Lower lobe of right lung (tissue), 2 donors: ENCODE data around the gene RHBG. TPM values are rescaled to one million over a fixed set of nuclear protein-coding genes. Genes with fewer than 3 reads are reported as not detected.
A peak's percentile ranks its signal among the peaks of the same experiment; 100 is the strongest.
"Not testable (repeated sequence)": the region's sequence is repeated elsewhere in the genome, so short reads cannot be mapped to it uniquely, and the experiment has no call there.

Experiments used
- ATAC-seq, 2 donors: fragments of 200-7000 bp; cut with Tn5 transposase; one replicate each; pipeline ENCODE4 v1.9.1; 2020 to 2022; ENCODE audit warnings: mild to moderate bottlenecking in 2 of 2, moderate library complexity in 2 of 2
- DNase-seq: peaks from one replicate; pipeline ENCODE4 v3.0.0-alpha.2; 2020
- H3K27ac ChIP-seq: fragments of 200-600 bp; one replicate; pipeline ENCODE4 v1.8.0; 2022
- H3K27me3 ChIP-seq: fragments of 200-600 bp; one replicate; pipeline ENCODE4 v1.8.0; 2022; ENCODE audit warnings: low read depth
- H3K36me3 ChIP-seq: fragments of 200-600 bp; one replicate; pipeline ENCODE4 v1.8.0; 2022; ENCODE audit warnings: mild to moderate bottlenecking
- H3K4me1 ChIP-seq: fragments of 200-600 bp; one replicate; pipeline ENCODE4 v1.8.0; 2022
- H3K4me3 ChIP-seq: fragments of 200-600 bp; one replicate; pipeline ENCODE4 v1.8.0; 2022; ENCODE audit warnings: mild to moderate bottlenecking
- H3K9me3 ChIP-seq: fragments of 200-600 bp; one replicate; pipeline ENCODE4 v1.8.0; 2022
- intact Hi-C: fragments of 100-400 bp; cut with DNase I; formaldehyde crosslinking; loops from one replicate; pipeline ENCODE4 v1.11.0; 2022
- total RNA-seq: library from RNA; stranded (reverse); fragmentation: NEBNext Ultra II Directional; extraction: Animal tissue kit (Norgen Biotek cat#: 25700); gene quantifications from one replicate; pipeline ENCODE4 v1.2.1, GENCODE V29; 2021
- TF ChIP-seq, protein P1 (sequence below): fragments of 200-600 bp; IDR thresholded peaks from one replicate; pipeline ENCODE4 v1.8.0; 2022; ENCODE audit warnings: antibody characterized with exemption, mild to moderate bottlenecking
- donor health status: DM: no; HTN: yes; CAD: no; lungs with severe emphysema.

Gene RHBG
- total RNA-seq, 1 donor from 2014 or later, result not detected

DNA sequence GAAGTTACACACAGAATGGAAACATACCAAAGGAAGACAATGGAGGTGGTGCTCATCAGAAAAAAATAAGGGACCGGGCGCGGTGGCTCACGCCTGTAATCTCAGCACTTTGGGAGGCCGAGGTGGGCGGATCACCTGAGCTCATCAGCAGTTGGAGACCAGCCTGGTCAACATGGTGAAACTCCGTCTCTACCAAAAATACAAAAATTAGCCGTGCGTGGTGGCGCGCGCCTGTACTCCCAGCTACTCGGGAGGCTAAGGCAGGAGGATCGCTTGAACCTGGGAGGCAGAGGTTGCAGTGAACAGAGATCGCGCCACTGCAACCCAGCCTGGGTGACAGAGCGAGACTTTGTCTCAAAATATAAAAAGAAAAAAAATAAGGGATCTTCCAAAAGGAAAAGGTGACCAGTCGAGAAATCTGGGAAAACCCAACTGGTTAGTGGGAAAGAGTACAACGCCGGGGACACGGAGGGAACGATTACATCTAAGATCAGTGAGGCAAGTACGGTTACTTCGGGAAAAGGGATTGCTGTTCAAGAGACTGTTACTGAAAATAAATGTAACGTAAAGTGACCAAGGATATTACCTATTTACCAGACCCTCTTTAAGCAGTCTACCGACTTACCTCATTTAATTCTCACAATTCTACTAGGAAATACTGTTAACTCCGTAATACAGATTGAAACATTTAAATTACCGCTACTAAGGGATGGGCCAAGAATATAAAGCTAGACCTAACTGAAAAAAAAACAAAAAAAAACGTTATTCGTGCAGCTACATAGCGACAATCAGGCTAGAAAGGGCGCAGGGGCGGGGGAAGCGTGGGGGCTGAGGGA, 31.7 kb upstream of the RHBG start:
- peak overlapping the region; percentile 70 for H3K4me3 ChIP-seq
- intact Hi-C loops, result no loop called here
- no peaks in the 10 kb centered on the region for H3K27me3 ChIP-seq
- H3K36me3 ChIP-seq, result peaks cover 36% of the 10 kb centered on the region
- peaks cover 21% of the 10 kb centered on the region for H3K4me1 ChIP-seq
- H3K9me3 ChIP-seq, result no peaks in the 10 kb centered on the region
- ATAC-seq, result peak in 1 of 2 donors; percentile 3
- TF ChIP-seq, protein P1, sequence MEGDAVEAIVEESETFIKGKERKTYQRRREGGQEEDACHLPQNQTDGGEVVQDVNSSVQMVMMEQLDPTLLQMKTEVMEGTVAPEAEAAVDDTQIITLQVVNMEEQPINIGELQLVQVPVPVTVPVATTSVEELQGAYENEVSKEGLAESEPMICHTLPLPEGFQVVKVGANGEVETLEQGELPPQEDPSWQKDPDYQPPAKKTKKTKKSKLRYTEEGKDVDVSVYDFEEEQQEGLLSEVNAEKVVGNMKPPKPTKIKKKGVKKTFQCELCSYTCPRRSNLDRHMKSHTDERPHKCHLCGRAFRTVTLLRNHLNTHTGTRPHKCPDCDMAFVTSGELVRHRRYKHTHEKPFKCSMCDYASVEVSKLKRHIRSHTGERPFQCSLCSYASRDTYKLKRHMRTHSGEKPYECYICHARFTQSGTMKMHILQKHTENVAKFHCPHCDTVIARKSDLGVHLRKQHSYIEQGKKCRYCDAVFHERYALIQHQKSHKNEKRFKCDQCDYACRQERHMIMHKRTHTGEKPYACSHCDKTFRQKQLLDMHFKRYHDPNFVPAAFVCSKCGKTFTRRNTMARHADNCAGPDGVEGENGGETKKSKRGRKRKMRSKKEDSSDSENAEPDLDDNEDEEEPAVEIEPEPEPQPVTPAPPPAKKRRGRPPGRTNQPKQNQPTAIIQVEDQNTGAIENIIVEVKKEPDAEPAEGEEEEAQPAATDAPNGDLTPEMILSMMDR, result no peak
- no peak for DNase-seq
- H3K27ac ChIP-seq, result peak overlapping the region; percentile 54

- Histone ChIP-seq H3K27ac (peak overlapping the region; percentile 54), H3K27me3 (no peaks in the 10 kb centered on the region), H3K4me3 (peak overlapping the region; percentile 70), H3K9me3 (no peaks in the 10 kb centered on the region), H3K4me1 (peaks cover 21% of the 10 kb centered on the region), H3K36me3 (peaks cover 30% of the 10 kb centered on the region)
- ATAC-seq (no peak), DNase-seq (no peak)
- intact Hi-C loops, result no loop called here
- TF ChIP-seq, protein P1, result peak; percentile 7
Measured at GRCh38 chr1:156337888-156338179, 31.2 kb upstream of the RHBG start.

- intact Hi-C loops, result no loop called here
- no peaks in the 10 kb centered on the region for H3K27me3 ChIP-seq
- ATAC-seq, result peak; percentile 98 to 99
Measured at GRCh38 chr1:156338180-156338976, 30.6 kb upstream of the RHBG start, which contains the start of the genes CCT3 and TSACC. TSS of gene CCT3 (minus strand) at chr1:156338292. CDS start at chr1:156338184, 108 bp downstream. TSS of gene TSACC (plus strand) at chr1:156338526. CDS start at chr1:156339758, 1,232 bp downstream.

DNA sequence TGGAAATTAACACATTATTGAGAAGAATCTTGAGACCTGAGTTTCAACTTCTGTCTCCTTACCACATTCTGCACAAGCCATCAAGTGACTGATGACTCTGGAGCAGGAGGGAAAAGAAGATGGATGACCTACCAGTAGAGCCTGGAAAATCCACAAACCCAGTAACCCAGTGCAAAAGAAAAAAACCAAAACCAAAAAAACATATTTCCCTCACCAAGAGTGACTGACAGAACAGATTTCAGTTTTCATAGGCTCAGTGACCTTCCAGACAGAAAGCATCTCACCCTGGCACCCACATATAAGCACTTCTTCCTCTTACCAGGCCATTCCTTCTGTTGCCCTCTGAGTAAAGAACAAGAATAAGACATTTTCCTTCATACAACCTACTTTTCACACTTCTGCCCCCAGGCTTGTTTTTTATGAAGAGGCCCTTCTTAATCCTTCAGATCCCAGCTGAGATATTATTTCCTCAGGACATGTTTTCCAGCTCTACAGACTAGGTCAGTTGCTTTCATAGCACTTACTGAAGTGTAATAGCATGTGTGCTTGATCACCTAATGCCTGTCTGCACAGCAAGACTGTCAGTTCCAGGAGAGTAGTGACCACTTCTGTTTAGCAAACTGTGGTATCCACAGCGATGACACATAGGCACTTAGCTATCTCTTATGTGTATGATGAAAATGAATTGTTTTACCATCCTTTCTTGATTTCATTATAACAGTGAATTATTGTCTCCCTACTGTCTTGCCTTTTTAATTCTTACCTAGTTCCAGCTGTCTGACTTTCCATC, 26.6 kb upstream of the RHBG start:
- intact Hi-C loops, result no loop called here
- Histone ChIP-seq H3K27me3 (peaks cover 7% of the 10 kb centered on the region), H3K4me1 (peaks cover under 1% of the 10 kb centered on the region), H3K27ac (no peak overlapping the region), H3K36me3 (no peaks in the 10 kb centered on the region), H3K9me3 (no peaks in the 10 kb centered on the region), H3K4me3 (no peak overlapping the region)
- no peak for ATAC-seq
- TF ChIP-seq, protein P1, result no peak
- DNase-seq, result no peak

More at GRCh38 chr1:156338180-156338976, 30.6 kb upstream of the RHBG start, which contains the start of the genes CCT3 and TSACC:
- peak within 1 kb of the TSS; percentile 75 for H3K27ac ChIP-seq
- H3K36me3 ChIP-seq, result peaks cover 25% of the 10 kb centered on the region
- DNase-seq, result peak; percentile 98
- H3K4me1 ChIP-seq, result peaks cover 21% of the 10 kb centered on the region
- no peaks in the 10 kb centered on the region for H3K9me3 ChIP-seq
- TF ChIP-seq, protein P1, result no peak
- H3K4me3 ChIP-seq, result peak within 1 kb of the TSS; percentile 70

DNA sequence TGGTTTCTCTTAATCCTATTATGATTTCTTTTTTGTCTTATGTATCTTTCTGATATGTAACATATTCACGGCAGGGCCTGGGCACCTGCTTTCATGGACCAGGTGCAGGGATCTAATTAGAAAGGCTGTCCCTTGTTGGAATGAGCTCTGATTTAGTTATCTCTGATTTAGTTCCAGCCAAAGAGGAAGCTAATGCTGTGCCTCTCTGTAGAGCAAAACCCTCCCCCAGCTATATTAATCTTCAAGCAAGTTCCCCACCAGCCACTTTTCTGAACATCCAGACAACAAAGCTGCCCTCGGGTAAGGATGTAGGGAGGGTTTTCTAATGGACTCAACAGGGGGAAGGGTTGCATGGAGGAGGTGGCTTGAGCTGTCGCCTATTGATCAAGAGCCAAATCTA, 24.6 kb upstream of the RHBG start:
- H3K27ac ChIP-seq, result no peak overlapping the region
- H3K9me3 ChIP-seq, result no peaks in the 10 kb centered on the region
- TF ChIP-seq, protein P1, result no peak
- H3K36me3 ChIP-seq, result no peaks in the 10 kb centered on the region
- peaks cover 7% of the 10 kb centered on the region for H3K27me3 ChIP-seq
- no peaks in the 10 kb centered on the region for H3K4me1 ChIP-seq
- ATAC-seq (no peak), DNase-seq (no peak)
- intact Hi-C loops, result no loop called here
- H3K4me3 ChIP-seq, result no peak overlapping the region

- H3K4me1 ChIP-seq, H3K9me3 ChIP-seq, H3K27ac ChIP-seq, H3K36me3 ChIP-seq, H3K27me3 ChIP-seq, intact Hi-C loops, DNase-seq, ATAC-seq, H3K4me3 ChIP-seq: not testable (repeated sequence)
Measured at GRCh38 chr1:156346035-156346434, 23.0 kb upstream of the RHBG start.
